ENCODE data around the gene SURF2. TPM values are rescaled to one million over a fixed set of nuclear protein-coding genes. Genes with fewer than 3 reads are reported as not detected.
A peak's percentile ranks its signal among the peaks of the same experiment; 100 is the strongest.
"Not testable (repeated sequence)": the region's sequence is repeated elsewhere in the genome, so short reads cannot be mapped to it uniquely, and the experiment has no call there.

The SURF2 gene
- polyA plus RNA-seq, 1 experiment = 10.0 TPM

DNA sequence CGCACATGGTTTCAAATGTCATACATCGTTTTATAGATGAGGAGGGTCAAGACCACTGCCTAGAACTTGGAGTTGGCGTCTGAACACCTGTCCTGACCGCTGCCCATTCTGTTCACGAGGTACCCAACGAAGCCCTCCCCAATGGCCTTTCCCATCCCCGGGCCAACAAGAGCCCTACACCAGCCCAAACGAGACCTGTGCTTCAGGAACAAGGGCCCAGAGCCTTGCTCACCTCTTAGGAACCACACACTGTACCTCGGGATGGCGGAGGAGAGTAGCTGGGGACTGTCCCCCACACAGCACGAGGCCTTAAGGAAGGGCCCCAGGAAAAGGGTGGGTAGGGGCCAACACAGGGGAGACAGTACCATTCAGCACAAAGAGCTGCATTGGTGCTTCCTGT, 23.3 kb upstream of the SURF2 start:
- no peak for TF ChIP-seq CTCF (IDR thresholded peaks at IDR 0.05; ENCODE audit: insufficient read depth, low read depth, low read length)
- Histone ChIP-seq H3K27me3 (ENCODE audit: control insufficient read depth, insufficient read depth, low read length) (no peaks in the 10 kb centered on the region), H3K4me3 (ENCODE audit: low read depth, low read length) (no peak overlapping the region), H3K36me3 (ENCODE audit: control insufficient read depth, insufficient read depth, low read length) (peaks cover 32% of the 10 kb centered on the region)
- ChIA-PET POLR2A (no interaction called here), CTCF (interaction anchor here (0.7 kb wide), 1 partner anchor 394 kb away, joined by 3 read pairs; no protein-coding TSS in a partner anchor)
- no peak for DNase-seq (ENCODE audit: low read depth)

- no peak for DNase-seq (ENCODE audit: low read depth)
- POLR2A ChIA-PET = no interaction called here
- no peaks in the 10 kb centered on the region for H3K27me3 ChIP-seq (ENCODE audit: control insufficient read depth, insufficient read depth, low read length)
- no peak for TF ChIP-seq CTCF (IDR thresholded peaks at IDR 0.05; ENCODE audit: insufficient read depth, low read depth, low read length)
- CTCF ChIA-PET = interaction anchor here (0.6 kb wide), 1 partner anchor 70 kb away, joined by 3 read pairs; no protein-coding TSS in a partner anchor
- H3K4me3 ChIP-seq (ENCODE audit: low read depth, low read length) = no peak overlapping the region
- peaks cover 32% of the 10 kb centered on the region for H3K36me3 ChIP-seq (ENCODE audit: control insufficient read depth, insufficient read depth, low read length)
Measured at GRCh38 chr9:133333566-133333965, 22.8 kb upstream of the SURF2 start.

DNA sequence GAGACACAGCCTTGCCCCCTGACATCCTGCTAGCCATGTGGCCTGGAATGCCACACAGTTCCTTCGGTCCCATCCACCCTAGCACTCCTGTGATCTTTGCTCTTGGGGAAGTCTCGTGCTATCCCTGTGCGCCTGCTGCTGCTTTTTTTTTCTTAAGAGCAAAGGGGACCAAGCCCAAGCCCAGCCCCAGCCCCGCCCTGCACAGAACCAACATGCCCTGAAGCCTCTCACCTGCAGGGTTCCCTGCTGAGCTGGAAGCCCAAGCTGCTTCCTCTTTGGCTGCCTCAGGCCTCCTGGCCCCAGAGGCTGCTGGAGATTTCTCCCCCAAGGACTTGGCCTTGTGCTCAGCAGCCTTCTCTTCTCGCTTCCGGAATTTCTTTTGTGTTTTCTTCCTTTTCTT, 22.2 kb upstream of the SURF2 start:
- H3K36me3 ChIP-seq (ENCODE audit: control insufficient read depth, insufficient read depth, low read length) = peaks cover 32% of the 10 kb centered on the region
- ChIA-PET POLR2A (no interaction called here), CTCF (interaction anchor here (0.6 to 1.3 kb wide), 5 partner anchors 8 to 148 kb away, joined by 3 read pairs; no protein-coding TSS in a partner anchor)
- no peak for DNase-seq (ENCODE audit: low read depth)
- H3K4me3 ChIP-seq (ENCODE audit: low read depth, low read length) = no peak overlapping the region
- no peak for TF ChIP-seq CTCF (IDR thresholded peaks at IDR 0.05; ENCODE audit: insufficient read depth, low read depth, low read length)
- H3K27me3 ChIP-seq (ENCODE audit: control insufficient read depth, insufficient read depth, low read length) = no peaks in the 10 kb centered on the region

DNA sequence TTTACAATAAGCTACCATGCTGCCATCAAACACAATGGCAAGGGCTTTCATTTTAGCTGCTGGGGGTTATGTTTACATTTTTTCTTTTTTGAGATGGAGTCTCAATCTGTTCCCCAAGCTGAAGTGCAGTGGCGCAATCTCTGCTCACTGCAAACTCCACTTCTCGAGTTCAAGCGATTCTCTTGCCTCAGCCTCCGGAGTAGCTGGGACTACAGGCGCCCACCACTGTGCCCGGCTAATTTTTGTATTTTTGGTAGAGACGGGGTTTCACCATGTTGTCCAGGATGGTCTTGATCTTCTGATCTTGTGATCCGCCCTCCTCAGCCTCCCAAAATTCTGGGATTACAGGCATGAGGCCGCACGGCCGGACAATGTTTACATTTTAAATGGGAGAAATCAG, 21.5 kb upstream of the SURF2 start:
- peak overlapping the region; percentile 96 for H3K4me3 ChIP-seq (ENCODE audit: low read depth, low read length)

DNA sequence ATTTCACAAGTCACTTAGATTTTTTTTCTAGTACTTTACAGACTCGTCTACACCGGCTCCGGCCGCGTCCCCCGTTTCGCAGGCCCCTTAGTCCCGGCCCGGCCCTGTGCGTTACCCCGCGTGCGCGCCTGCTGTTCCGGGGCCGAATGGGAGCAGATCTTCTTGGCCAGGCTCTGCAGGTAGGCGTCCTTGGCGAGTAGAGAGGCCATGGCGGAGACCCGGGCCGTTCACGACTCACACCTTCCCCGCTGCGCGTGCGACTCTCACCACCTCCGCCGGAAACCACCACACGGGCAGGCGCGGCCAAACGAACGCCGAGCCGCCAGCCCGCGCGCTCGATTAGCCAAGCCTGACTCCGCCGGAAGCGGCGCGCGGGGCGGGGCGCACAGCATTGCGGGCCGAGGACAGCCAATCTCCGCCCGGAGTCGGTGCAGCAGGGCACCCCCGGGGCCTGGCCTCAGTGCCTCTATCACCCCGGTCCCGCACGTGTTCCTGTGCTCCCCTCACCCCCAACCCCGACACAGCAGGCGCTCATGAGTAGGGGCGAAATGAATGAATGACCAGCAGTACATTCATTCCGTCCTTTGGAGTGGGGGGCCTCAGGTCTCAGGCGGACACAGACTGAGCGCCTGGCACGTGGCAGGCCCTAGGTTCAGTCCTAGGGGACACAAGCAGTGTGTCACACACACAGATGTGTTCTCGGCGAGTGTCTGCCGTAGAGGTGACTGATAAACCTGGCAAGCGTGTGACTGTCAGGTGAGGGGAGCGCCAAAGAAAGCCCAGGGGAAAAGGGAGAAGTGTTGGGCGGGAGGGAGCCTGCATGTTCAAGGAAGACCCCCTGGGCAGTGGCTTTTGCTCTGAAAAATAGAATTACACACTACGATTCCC, 20.2 kb upstream of the SURF2 start, which contains the start of gene SURF6:
TSS of gene SURF6 (minus strand) at position 265 of the 888 bp plus-strand sequence. CDS start at position 209, 56 bp downstream.
- CTCF ChIA-PET = no interaction called here
- POLR2A ChIA-PET = interaction anchor here (0.9 kb wide), 1 partner anchor 12 kb away, joined by 8 read pairs; the partner anchor contains the start of genes MED22 and RPL7A
- no peak for TF ChIP-seq CTCF (IDR thresholded peaks at IDR 0.05; ENCODE audit: insufficient read depth, low read depth, low read length)
- DNase-seq (ENCODE audit: low read depth) = peak; percentile 31
- Histone ChIP-seq H3K4me3 (ENCODE audit: low read depth, low read length) (peak within 1 kb of the TSS; percentile 96), H3K36me3 (ENCODE audit: control insufficient read depth, insufficient read depth, low read length) (peaks cover 41% of the 10 kb centered on the region), H3K27me3 (ENCODE audit: control insufficient read depth, insufficient read depth, low read length) (no peaks in the 10 kb centered on the region)

More for the DNA sequence above, 21.5 kb upstream of the SURF2 start:
- H3K27me3 ChIP-seq (ENCODE audit: control insufficient read depth, insufficient read depth, low read length); DNase-seq (ENCODE audit: low read depth); POLR2A ChIA-PET: not testable (repeated sequence)
- H3K36me3 ChIP-seq (ENCODE audit: control insufficient read depth, insufficient read depth, low read length) = peaks cover 32% of the 10 kb centered on the region
- CTCF ChIA-PET = interaction anchor here (0.6 to 1.3 kb wide), 5 partner anchors 9 to 148 kb away, joined by 3 read pairs; no protein-coding TSS in a partner anchor
